Fibroblast of the aortic adventitia (primary cell): ENCODE data around the gene TRPM5. TPM values are rescaled to one million over a fixed set of nuclear protein-coding genes. Genes with fewer than 3 reads are reported as not detected.

Experiments used
- total RNA-seq: library from RNA; depleted of rRNA; stranded (reverse); fragments of >200 nt; gene quantifications from 2 replicates; pipeline ENCODE4 v1.2.3, GENCODE V29; 2012; ENCODE audit warnings: low replicate concordance

TRPM5 gene
- total RNA-seq, 1 donor: not detected

Other genes with a start within 250 kb of the TRPM5 start
- gene ASCL2, start 173.9 kb downstream of the TRPM5 start, total RNA-seq: not detected in 2 replicates
- gene C11orf21, start 142.6 kb downstream of the TRPM5 start, total RNA-seq: not detected in 2 replicates
- under 0.01 and 0.33 TPM in 2 replicates for gene TSPAN32, start 142.5 kb downstream of the TRPM5 start, total RNA-seq
- 282 and 327 TPM in 2 replicates for gene CD81, start 67.2 kb downstream of the TRPM5 start, total RNA-seq
- 19.6 and 31.5 TPM in 2 replicates for gene TSSC4, start 43.8 kb downstream of the TRPM5 start, total RNA-seq
- gene KCNQ1, start 494 bp upstream of the TRPM5 start, total RNA-seq: not detected in 2 replicates